Medulla oblongata (tissue), 1 donor: ENCODE measurements around the gene SLC6A17.
A peak's percentile ranks its signal among the peaks of the same experiment; 100 is the strongest.

Source experiments
- DNase-seq: peaks from one replicate; pipeline ENCODE4 v3.0.0-alpha.2; 2015; ENCODE audit errors: extremely low spot score

The SLC6A17 gene

GRCh38 chr1:110174961-110175360 is 24.7 kb downstream of the SLC6A17 start:
- no peak for DNase-seq

- DNase-seq = peak; percentile 30
Measured at GRCh38 chr1:110176299-110176956, 26.1 kb downstream of the SLC6A17 start.

GRCh38 chr1:110177775-110178174 is 27.5 kb downstream of the SLC6A17 start:
- no peak for DNase-seq

DNA sequence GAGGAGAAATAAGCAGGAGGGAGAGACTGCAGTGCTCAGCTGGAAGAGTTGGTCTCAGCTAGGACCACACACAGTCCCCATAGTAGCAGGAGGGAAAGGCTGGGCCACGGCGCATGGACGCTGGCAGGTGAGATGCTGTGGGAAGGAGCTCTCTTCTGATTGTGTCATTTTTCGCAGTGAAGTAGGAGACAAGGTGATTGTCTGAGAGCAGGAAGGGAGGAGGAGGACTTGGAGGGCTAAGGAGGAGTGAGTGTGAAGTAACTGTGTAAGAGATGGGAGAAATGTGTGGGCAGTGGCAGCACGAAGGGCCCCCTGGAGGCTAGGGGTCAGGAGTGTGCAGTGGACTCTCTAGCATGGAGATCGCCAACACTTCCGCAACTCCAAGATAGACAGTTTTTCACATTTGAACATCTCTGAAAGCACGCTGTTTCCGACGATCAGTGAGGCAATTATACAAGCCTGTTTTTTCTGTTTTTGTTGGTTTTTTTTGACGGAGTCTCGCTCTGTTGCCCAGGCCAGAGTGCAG is 33.4 kb downstream of the SLC6A17 start:
- DNase-seq = no peak

GRCh38 chr1:110184446-110184845 is 34.2 kb downstream of the SLC6A17 start:
- no peak for DNase-seq

DNA sequence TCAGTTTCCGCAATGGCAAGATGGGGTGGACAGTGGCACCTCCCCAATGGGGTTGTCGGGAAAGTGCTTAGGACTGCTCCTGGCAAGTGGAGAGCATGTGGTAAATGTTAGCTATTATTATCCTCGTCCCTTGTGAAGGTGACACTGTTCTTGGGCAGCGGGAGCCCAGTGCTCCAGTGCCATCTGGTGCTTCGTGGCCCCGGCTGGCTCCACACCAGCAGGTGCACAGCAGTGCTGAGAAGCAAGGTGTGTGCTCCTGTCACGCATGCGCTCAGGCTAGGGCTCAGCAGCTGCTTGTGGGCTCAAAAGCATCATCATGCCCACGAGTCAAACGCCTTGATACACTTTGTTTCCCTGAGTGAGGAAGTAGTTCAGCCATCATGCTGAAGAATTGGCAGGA is 34.9 kb downstream of the SLC6A17 start:
- no peak for DNase-seq

DNA sequence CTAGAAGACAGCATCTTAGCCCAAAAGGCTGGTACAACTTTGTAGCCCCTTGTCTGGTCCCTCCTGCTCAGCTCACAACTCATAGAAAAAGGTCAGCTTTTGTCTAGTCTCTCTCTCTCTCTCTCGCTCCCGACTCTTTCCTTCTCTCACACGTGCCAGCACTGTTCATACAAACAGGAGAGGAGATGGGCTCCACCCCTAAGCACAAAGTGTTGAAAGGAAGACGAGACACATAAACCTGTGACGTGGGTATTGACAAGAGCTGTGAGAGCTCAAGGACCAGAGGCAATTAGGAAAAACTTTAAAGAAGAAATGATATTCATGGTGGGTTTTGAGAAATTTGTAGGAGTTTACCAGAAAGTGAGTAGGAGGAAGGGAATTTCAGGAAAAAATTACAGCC is 36.3 kb downstream of the SLC6A17 start:
- DNase-seq = no peak

DNA sequence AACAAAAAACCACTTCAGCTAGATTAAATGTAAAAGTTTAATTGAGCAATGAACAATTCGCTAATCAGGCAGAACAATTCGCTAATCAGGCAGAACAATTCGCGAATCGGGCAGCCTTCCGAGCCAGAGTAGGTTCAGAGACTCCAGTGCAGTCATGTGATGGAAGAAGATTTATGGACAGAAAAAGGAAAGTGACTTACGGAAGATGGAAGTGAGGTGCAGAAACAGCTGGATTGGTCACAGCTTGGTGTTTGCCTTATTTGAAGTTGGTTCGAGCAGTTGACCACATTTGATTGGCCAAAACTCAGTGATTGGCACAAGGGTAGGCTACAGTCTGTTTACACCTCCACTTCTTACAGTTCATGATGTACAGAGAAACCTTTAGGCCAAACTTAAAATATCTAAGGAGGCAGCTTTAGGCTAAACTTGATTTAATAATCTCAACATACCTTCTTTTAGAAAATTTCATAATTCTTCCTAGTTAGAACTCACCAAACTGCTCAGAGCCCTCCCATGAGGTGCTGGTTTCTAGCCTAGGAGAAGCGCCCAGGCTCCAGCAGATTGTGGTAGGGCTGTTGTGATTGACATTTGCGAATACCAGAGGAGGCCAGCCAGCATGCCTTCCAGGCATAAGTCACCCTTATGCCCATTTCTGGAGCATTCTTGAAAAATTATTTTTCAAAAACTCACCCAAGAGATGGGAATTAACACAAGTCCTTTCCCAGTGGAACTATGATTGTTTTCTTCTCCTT is 37.0 kb downstream of the SLC6A17 start:
- DNase-seq = no peak

- DNase-seq = no peak
Measured at GRCh38 chr1:110188035-110188618, 37.8 kb downstream of the SLC6A17 start.

DNA sequence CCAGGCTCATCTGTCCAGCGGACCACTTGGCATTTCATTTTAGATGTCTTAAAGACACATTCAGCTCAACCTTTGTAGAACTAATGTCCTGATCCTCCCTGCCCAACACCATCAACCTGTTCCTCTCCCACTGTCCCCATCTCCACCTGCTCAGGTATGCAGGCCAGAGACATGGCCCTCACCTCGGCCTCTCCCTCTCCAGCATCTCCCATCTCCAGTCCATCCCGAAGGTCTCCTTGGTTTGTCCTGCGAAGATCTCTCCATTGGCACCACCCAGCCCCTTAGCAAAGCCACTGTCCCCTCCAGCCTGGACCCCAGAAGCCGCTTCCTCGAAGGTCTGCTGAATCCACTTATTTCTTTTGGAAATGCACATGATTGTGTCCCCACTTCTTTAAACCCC is 38.9 kb downstream of the SLC6A17 start:
- DNase-seq = no peak

GRCh38 chr1:110190282-110190929 is 40.1 kb downstream of the SLC6A17 start:
- DNase-seq = no peak

GRCh38 chr1:110192541-110192940 is 42.2 kb downstream of the SLC6A17 start:
- no peak for DNase-seq

GRCh38 chr1:110195196-110195595 is 44.9 kb downstream of the SLC6A17 start:
- DNase-seq = no peak

DNA sequence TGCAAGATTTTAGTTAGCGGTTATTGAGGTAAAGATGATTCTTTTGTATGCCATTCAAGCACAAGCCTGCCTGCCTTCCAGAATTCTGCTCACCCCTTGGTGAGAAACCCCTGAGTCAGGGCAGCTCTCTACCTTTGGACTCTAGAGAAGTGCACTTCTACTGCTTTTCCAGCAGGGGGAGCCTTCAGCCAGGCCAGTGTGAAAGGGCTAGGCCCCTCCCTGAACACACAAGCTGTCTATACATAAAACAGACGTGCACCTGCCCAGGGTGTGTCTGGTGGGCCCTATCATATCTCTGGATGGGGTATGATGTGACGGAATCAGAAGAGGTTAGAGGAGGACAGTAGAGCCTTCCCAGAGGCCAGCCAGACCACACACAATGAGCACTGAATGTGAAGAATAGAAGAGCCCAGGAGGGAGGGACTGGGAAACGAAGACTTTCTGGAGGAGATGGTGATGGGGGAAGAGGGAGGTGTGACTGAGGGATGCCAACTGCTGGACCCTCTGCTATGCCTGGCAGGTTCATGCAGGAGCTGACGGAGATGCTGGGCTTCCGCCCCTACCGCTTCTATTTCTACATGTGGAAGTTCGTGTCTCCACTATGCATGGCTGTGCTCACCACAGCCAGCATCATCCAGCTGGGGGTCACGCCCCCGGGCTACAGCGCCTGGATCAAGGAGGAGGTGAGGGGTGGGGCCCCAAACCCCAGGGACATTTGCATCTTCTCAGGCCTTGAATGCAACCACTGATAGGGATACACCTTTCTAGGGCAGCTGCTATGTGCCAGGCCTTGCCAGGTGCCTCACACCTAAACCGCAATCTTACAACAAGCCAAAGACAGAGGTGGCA is 46.8 kb downstream of the SLC6A17 start:
- peak; percentile 32 for DNase-seq

DNA sequence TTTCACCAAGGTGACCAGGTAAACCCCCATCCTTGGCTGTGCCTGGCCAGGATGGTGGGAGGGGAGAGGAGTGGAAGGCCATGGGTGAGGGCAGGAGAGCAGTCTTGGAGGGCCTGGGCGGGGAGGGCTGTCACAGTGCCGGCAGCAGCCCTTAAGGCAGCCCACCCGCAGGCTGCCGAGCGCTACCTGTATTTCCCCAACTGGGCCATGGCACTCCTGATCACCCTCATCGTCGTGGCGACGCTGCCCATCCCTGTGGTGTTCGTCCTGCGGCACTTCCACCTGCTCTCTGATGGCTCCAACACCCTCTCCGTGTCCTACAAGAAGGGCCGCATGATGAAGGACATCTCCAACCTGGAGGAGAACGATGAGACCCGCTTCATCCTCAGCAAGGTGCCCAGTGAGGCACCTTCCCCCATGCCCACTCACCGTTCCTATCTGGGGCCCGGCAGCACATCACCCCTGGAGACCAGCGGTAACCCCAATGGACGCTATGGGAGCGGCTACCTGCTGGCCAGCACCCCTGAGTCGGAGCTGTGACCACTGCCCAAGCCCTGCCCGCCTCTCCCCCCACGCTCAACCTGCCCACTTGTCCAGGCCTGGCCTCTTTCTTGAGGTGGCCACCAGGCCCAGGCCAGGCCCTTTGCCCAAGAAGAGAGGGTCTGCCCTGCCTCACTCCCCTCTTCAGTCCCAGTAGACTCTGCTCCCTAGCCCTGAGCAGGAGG is 47.8 kb downstream of the SLC6A17 start:
- DNase-seq = no peak

DNA sequence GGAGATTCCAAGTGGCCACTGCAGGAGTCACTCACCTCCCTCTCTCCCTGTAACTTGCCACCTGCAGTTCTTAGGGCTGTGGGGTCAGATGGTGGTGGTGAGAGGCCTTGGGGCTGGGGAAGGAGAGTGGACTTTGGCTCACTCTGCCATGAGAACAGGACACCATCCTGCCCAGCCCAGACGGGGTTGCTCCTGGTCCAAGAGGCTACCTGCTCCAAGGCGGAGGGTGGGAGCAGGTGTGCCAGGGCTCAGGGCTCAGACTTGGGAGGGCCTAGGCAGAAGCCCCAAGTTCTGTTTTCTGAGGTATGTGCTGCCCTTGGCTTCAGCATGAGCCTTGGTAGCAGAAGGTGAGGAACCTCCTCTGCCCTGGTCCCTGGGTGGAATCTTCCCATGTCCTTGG is 48.5 kb downstream of the SLC6A17 start:
- DNase-seq = no peak

- no peak for DNase-seq
Measured at GRCh38 chr1:110200190-110200589, 49.9 kb downstream of the SLC6A17 start.

DNA sequence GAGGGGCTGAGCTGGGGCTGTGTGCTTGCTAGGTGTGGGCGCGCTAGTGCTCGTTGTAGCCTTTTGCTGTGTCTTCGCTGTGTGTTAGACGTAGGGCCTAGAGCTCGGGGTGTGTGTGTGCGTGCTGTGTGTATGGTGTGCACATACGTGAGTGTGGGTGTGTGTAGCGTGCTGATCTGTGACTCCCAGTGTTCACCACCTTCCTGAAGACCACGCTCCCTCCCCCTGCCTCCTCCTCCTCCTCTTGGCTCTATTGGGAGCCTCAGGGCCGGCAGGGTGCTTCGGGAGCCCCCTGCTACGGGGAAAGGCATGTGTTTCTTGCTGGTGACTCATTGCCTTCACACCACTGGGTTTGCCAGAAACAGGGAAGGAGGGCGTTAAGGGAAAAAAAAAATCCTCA is 50.4 kb downstream of the SLC6A17 start:
- no peak for DNase-seq

GRCh38 chr1:110201157-110201825 is 51.0 kb downstream of the SLC6A17 start:
- DNase-seq = no peak

DNA sequence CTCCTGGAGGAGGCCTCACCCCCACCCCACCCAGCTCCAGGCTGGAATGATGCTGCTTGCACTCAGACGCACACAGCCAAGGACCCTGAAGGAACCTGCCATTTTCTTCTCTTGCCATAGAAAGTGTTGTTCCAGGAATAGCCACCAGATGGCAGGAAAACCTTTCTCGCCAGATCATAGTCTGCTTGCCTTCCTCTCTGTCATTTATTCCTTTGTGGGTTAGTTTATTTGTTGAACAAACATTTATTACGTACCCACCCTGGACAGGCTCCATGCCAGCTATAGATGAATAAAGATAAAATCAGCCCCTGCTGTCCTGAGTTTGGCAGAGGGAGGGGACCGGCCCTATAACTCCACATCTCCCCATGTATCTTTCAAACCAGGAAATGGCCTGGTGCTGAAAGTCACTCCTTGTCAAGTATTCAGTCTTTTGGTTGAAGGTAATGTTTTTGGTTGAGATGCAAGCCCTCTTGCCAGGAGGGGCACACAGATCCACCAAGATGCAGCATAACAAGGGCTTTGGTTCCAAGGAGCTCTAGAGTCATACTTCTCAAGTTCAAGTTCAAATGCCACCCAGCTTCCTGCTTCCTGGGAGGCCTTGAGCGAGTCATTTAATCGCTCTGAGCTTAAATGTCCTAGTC is 52.8 kb downstream of the SLC6A17 start:
- DNase-seq = peak; percentile 84
